ENCODE results near the gene FAM241A. TPM values are rescaled to one million over a fixed set of nuclear protein-coding genes. Genes with fewer than 3 reads are reported as not detected.

FAM241A gene
- polyA plus RNA-seq, 2 of the 4 experiments (the other 2 are of a cell fraction) = 0.67 to 2.3 TPM

DNA sequence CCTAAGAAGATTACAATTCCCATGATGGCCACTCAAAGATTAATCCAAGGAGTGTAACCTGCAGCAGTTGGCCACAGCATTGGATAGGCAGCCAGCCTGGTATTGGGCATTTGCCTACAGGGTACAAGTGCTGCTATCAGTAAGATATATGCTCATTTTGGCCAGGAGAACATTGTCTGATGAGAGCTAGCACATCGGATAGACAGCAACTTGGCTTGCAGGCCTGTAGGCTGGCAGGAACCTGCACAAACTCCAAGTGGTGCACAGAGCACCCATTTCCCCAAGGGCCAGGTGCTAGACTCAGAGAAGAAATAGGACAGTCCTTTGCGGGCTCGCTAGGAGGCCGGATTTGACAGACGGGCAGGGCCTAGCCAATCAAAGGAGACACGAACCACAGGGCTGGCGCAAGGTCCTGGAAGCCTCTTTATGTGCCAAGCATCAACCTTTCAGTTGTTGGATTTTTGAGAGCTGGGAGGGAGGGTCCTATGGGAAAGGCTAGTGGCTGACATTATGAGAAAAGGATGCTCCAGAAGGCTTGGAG is 74.6 kb downstream of the FAM241A start:
- Histone ChIP-seq H3K9me3 (no peaks in the 10 kb centered on the region), H3K4me3 (no peak overlapping the region), H3K27ac (no peak overlapping the region), H3K4me1 (no peaks in the 10 kb centered on the region), H3K4me2 (no peak overlapping the region)
- DNase-seq (ENCODE audit: low read depth in 1 of 2, low spot score in 1 of 2) = no peak
- no peak for TF ChIP-seq CHD2 (IDR thresholded peaks at IDR 0.05; ENCODE audit: low read length, partially characterized antibody)
- TF ChIP-seq, protein P1, sequence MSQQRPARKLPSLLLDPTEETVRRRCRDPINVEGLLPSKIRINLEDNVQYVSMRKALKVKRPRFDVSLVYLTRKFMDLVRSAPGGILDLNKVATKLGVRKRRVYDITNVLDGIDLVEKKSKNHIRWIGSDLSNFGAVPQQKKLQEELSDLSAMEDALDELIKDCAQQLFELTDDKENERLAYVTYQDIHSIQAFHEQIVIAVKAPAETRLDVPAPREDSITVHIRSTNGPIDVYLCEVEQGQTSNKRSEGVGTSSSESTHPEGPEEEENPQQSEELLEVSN (IDR thresholded peaks at IDR 0.05; ENCODE audit: borderline replicate concordance, low read depth) = no peak
- TF ChIP-seq HOXB5 (CRISPR knock-in tag; IDR thresholded peaks at IDR 0.05) = no peak
- TF ChIP-seq MYC (IDR thresholded peaks at IDR 0.05; ENCODE audit: borderline replicate concordance, low read length) = no peak
- TF ChIP-seq ZC3H11A (IDR thresholded peaks at IDR 0.05) = no peak
- TF ChIP-seq RCOR1 (IDR thresholded peaks at IDR 0.05; ENCODE audit: low read depth, low read length) = no peak
- TF ChIP-seq RARB (CRISPR knock-in tag; IDR thresholded peaks at IDR 0.05) = no peak
- no peak for TF ChIP-seq RAD21 (conservative IDR thresholded peaks at IDR 0.05 in 1 of 2, IDR thresholded peaks at IDR 0.05 in 1 of 2)
- TF ChIP-seq FOSL2 (IDR thresholded peaks at IDR 0.05) = no peak
- no peak for TF ChIP-seq FOSL2 (CRISPR knock-in tag; IDR thresholded peaks at IDR 0.05)
- TF ChIP-seq JUNB (IDR thresholded peaks at IDR 0.05) = no peak
- no peak for FAIRE-seq
- CTCF ChIA-PET = interaction anchor here (0.6 to 0.7 kb wide), 2 partner anchors 55 to 1781 kb away, joined by 3 read pairs; no protein-coding TSS in a partner anchor
- 89% methylated on average over 6 of the region's 7 CpGs for WGBS (ENCODE audit: missing lambda C conversion rate)
- POLR2A ChIA-PET = no interaction called here
- ATAC-seq = no peak

DNA sequence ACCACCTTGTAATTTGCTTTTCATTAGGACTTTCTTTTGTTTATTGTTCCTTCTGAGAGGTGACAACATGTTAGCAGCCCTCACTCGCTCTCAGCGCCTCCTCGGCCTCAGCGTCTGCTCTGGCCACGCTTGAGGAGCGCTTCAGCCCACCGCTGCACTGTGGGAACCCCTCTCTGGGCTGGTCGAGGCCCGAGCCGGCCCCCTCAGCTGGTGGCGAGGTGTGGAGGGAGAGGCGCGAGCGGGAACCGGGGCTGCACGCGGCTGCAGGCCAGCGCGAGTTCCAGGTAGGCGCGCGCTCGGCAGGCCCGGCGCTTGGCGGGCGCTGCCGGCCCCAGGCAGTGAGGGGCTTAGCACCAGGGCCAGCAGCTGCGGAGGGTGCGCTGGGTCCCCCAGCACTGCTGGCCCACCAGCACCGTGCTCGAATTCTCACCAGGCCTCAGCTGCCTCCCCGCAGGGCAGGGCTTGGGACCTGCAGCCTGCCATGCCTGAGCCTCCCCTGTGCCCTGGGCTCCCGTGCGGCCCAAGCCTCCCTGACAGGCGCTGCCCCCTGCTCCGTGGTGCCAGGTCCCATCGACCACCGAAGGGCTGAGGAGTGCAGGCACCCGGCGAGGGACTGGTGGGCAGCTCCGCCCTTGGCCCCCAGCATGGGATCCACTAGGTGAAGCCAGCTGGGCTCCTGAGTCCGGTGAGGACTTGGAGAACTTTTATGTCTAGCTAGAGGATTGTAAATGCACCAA is 77.1 kb downstream of the FAM241A start:
- ATAC-seq (no peak), DNase-seq (ENCODE audit: low read depth in 1 of 2, low spot score in 1 of 2) (no peak), FAIRE-seq (no peak)
- CTCF ChIA-PET = interaction anchor here (1.2 to 1.6 kb wide), 2 partner anchors 8 to 12 kb away, joined by 3 to 4 read pairs; no protein-coding TSS in a partner anchor
- no peak overlapping the region for H3K4me3 ChIP-seq
- no peaks in the 10 kb centered on the region for H3K9me3 ChIP-seq
- H3K4me2 ChIP-seq = no peak overlapping the region
- WGBS (ENCODE audit: missing lambda C conversion rate) = 90% methylated on average over 10 of the region's 43 CpGs
- no peak overlapping the region for H3K27ac ChIP-seq
- TF ChIP-seq NPAS2 (CRISPR knock-in tag; IDR thresholded peaks at IDR 0.05; ENCODE audit: borderline replicate concordance) (no peak), SMC3 (IDR thresholded peaks at IDR 0.05) (no peak), MYC (IDR thresholded peaks at IDR 0.05; ENCODE audit: borderline replicate concordance, low read length) (no peak), HOXB13 (CRISPR knock-in tag; IDR thresholded peaks at IDR 0.05; ENCODE audit: low read depth) (no peak), HOXB5 (CRISPR knock-in tag; IDR thresholded peaks at IDR 0.05) (no peak), CHD4 (IDR thresholded peaks at IDR 0.05; ENCODE audit: borderline replicate concordance) (no peak), RARB (CRISPR knock-in tag; IDR thresholded peaks at IDR 0.05) (no peak), FOXS1 (CRISPR knock-in tag; IDR thresholded peaks at IDR 0.05) (no peak), SREBF2 (IDR thresholded peaks at IDR 0.05) (no peak), RNF2 (IDR thresholded peaks at IDR 0.05; ENCODE audit: borderline replicate concordance, low read depth) (no peak), POLR2A (IDR thresholded peaks at IDR 0.05; ENCODE audit: low read length) (no peak)
- TF ChIP-seq, protein P2, sequence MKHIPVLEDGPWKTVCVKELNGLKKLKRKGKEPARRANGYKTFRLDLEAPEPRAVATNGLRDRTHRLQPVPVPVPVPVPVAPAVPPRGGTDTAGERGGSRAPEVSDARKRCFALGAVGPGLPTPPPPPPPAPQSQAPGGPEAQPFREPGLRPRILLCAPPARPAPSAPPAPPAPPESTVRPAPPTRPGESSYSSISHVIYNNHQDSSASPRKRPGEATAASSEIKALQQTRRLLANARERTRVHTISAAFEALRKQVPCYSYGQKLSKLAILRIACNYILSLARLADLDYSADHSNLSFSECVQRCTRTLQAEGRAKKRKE (CRISPR knock-in tag; IDR thresholded peaks at IDR 0.05; ENCODE audit: low read depth) = no peak
- TF ChIP-seq, protein P3, sequence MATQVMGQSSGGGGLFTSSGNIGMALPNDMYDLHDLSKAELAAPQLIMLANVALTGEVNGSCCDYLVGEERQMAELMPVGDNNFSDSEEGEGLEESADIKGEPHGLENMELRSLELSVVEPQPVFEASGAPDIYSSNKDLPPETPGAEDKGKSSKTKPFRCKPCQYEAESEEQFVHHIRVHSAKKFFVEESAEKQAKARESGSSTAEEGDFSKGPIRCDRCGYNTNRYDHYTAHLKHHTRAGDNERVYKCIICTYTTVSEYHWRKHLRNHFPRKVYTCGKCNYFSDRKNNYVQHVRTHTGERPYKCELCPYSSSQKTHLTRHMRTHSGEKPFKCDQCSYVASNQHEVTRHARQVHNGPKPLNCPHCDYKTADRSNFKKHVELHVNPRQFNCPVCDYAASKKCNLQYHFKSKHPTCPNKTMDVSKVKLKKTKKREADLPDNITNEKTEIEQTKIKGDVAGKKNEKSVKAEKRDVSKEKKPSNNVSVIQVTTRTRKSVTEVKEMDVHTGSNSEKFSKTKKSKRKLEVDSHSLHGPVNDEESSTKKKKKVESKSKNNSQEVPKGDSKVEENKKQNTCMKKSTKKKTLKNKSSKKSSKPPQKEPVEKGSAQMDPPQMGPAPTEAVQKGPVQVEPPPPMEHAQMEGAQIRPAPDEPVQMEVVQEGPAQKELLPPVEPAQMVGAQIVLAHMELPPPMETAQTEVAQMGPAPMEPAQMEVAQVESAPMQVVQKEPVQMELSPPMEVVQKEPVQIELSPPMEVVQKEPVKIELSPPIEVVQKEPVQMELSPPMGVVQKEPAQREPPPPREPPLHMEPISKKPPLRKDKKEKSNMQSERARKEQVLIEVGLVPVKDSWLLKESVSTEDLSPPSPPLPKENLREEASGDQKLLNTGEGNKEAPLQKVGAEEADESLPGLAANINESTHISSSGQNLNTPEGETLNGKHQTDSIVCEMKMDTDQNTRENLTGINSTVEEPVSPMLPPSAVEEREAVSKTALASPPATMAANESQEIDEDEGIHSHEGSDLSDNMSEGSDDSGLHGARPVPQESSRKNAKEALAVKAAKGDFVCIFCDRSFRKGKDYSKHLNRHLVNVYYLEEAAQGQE (IDR thresholded peaks at IDR 0.05) = no peak
- TF ChIP-seq, protein P4, sequence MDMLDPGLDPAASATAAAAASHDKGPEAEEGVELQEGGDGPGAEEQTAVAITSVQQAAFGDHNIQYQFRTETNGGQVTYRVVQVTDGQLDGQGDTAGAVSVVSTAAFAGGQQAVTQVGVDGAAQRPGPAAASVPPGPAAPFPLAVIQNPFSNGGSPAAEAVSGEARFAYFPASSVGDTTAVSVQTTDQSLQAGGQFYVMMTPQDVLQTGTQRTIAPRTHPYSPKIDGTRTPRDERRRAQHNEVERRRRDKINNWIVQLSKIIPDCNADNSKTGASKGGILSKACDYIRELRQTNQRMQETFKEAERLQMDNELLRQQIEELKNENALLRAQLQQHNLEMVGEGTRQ (IDR thresholded peaks at IDR 0.05) = no peak
- TF ChIP-seq, protein P1 (IDR thresholded peaks at IDR 0.05; ENCODE audit: borderline replicate concordance, low read depth) = no peak
- no peaks in the 10 kb centered on the region for H3K4me1 ChIP-seq
- POLR2A ChIA-PET = no interaction called here

Data from A549 (cell line).